Activated T-helper 2 cell treated with anti-CD3 and anti-CD28 coated beads, Interferon-gamma antibody, Interleukin-2, Interleukin-4, amounts not matched to agents 10 μg/mL and 5 μg/mL and 100 μg/mL, durations not matched to agents 14 hours and 24 hours and 36 hours (primary cell): Measurements from ENCODE around the gene SMC3. TPM values are rescaled to one million over a fixed set of nuclear protein-coding genes. Genes with fewer than 3 reads are reported as not detected.
"Not testable (repeated sequence)": the region's sequence is repeated elsewhere in the genome, so short reads cannot be mapped to it uniquely, and the experiment has no call there.

Source experiments
- DNase-seq: peaks from one replicate; pipeline ENCODE4 v3.0.0; 2021; ENCODE audit warnings: low spot score
- H3K27ac Mint-ChIP-seq: one replicate; pipeline ENCODE4 v1.8.0; 2021; ENCODE audit warnings: mixed read lengths
- H3K27me3 Mint-ChIP-seq: one replicate; pipeline ENCODE4 v1.8.0; 2021; ENCODE audit warnings: low read depth, mixed read lengths
- H3K36me3 Mint-ChIP-seq: one replicate; pipeline ENCODE4 v1.8.0; 2021; ENCODE audit warnings: low read depth, mixed read lengths
- H3K4me1 Mint-ChIP-seq: one replicate; pipeline ENCODE4 v1.8.0; 2021; ENCODE audit warnings: low read depth, mixed read lengths
- H3K4me3 Mint-ChIP-seq: one replicate; pipeline ENCODE4 v1.8.0; 2021; ENCODE audit warnings: low read depth, mild to moderate bottlenecking, moderate library complexity, mixed read lengths
- H3K9me3 Mint-ChIP-seq: one replicate; pipeline ENCODE4 v1.8.0; 2021; ENCODE audit warnings: mixed read lengths
- intact Hi-C: fragments of 100-400 bp; cut with micrococcal nuclease; formaldehyde crosslinking; loops from one replicate; pipeline ENCODE4 v1.15.1; 2023
- total RNA-seq: library from RNA; stranded (reverse); gene quantifications from 2 replicates; pipeline ENCODE4 v1.2.3, GENCODE V29; 2022

SMC3 gene
- total RNA-seq, 1 donor from 2014 or later, result 78.8 TPM

DNA sequence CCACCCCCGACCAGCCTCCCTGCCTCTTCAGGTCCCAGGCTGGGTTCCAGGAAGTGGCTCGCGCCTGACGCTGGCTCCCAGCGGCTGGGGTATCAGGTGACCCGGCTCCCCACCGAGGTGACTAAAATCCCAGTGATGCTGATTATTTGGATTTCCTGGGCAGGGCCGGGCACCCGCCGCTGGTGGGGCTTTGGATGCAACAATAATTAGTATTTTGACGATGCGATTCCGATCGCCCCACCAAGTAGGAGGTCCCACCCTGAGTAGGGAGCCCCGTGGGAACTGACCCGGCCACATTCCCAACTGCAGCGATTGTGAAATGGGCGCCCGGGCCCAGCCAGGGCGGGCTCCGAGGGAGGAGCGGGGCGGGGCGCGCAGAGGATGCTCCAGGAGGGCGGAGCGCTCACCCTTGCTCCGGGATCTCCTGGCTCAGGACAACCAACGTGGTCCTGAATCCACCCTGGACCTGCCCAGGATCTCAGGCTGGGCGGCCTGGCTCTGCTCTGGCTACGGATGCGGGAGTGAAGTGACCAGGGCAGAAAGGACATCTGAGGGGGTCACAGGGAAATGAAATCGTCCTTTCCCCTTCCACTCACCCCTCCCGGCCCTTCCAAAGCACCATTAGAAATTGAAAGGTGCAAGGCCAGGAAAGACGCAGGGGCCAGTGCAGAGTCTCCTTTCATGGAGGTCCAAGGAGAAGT lies 37.2 kb upstream of the SMC3 start:
- Mint-ChIP-seq H3K36me3 (peaks cover 9% of the 10 kb centered on the region), H3K4me1 (peaks cover 61% of the 10 kb centered on the region), H3K27ac (no peak overlapping the region), H3K27me3 (no peaks in the 10 kb centered on the region), H3K9me3 (no peaks in the 10 kb centered on the region), H3K4me3 (no peak overlapping the region)
- intact Hi-C loops, result no loop called here
- no peak for DNase-seq

- Mint-ChIP-seq H3K9me3 (no peaks in the 10 kb centered on the region), H3K4me1 (peaks cover 63% of the 10 kb centered on the region), H3K36me3 (no peaks in the 10 kb centered on the region), H3K27me3 (no peaks in the 10 kb centered on the region), H3K27ac (no peak overlapping the region), H3K4me3 (no peak overlapping the region)
- intact Hi-C loops, result no loop called here
- DNase-seq, result no peak
These were observed 35.8 kb upstream of the SMC3 start for GRCh38 chr10:110531687-110532086.

GRCh38 chr10:110532628-110533027 lies 34.9 kb upstream of the SMC3 start:
- H3K27me3 Mint-ChIP-seq, DNase-seq, H3K4me3 Mint-ChIP-seq, H3K36me3 Mint-ChIP-seq, H3K9me3 Mint-ChIP-seq, intact Hi-C loops, H3K27ac Mint-ChIP-seq: not testable (repeated sequence)
- peaks cover 63% of the 10 kb centered on the region for H3K4me1 Mint-ChIP-seq

- H3K36me3 Mint-ChIP-seq, result no peaks in the 10 kb centered on the region
- no peak overlapping the region for H3K27ac Mint-ChIP-seq
- intact Hi-C loops, result no loop called here
- no peak for DNase-seq
- no peak overlapping the region for H3K4me3 Mint-ChIP-seq
- H3K4me1 Mint-ChIP-seq, result peaks cover 58% of the 10 kb centered on the region
- no peaks in the 10 kb centered on the region for H3K9me3 Mint-ChIP-seq
- no peaks in the 10 kb centered on the region for H3K27me3 Mint-ChIP-seq
These were observed 34.3 kb upstream of the SMC3 start for GRCh38 chr10:110533149-110533548.

GRCh38 chr10:110534571-110534970 lies 32.9 kb upstream of the SMC3 start:
- intact Hi-C loops, result no loop called here
- Mint-ChIP-seq H3K36me3 (no peaks in the 10 kb centered on the region), H3K4me3 (peak overlapping the region; percentile 24), H3K9me3 (no peaks in the 10 kb centered on the region), H3K27me3 (no peaks in the 10 kb centered on the region), H3K4me1 (peaks cover 58% of the 10 kb centered on the region), H3K27ac (peak overlapping the region; percentile 44)
- no peak for DNase-seq

DNA sequence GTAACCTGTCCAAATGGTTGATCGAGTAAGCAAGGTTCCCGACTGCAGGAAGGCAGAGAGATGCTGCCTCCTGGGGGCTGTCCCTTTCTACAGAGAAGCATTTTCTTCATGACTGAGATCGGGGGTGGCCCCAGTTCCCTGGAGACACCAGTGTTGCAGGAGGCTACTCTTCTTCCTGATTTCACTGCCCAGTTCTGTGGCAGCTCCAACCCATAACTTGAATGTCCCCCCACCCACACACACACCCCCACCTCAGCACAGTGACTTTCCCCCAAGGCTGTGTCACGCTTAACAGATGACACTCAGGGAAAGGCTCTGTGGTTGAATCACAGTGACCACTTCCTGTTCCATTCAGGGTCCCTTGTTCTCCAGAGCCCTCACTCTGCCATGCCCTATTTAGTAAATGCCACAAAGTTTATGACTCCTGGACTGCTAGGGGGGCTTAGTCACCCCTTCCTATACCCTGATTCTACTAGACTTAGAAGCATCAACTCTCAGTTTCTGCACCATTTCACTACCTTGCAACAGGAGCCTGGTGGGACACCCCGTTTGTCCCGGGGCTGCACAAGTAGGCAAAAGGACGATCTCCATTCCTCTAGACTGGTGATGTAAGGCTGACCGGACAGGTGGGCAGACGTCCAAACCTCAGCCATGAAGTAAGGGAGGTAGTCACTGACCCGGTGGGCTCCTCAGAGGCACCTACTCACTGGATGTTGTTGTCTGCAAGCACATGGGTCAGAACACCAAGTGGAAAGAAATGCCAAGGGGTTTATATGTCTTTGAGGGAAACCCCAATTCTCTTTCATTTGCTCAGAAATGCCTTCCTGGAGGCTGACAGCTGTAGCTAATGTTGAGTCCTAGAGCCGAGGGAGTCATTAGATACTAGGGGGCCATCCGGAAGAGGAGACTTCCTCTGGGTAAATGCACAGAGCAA lies 31.3 kb upstream of the SMC3 start:
- peak; percentile 42 for DNase-seq
- Mint-ChIP-seq H3K4me1 (peaks cover 55% of the 10 kb centered on the region), H3K9me3 (no peaks in the 10 kb centered on the region), H3K4me3 (peak overlapping the region; percentile 27), H3K27me3 (no peaks in the 10 kb centered on the region), H3K36me3 (no peaks in the 10 kb centered on the region), H3K27ac (peak overlapping the region; percentile 92)
- intact Hi-C loops, result loop anchor here (1.0 kb wide), 6 partner anchors 24 to 183 kb away; partner anchors contain the start of gene SMC3

DNA sequence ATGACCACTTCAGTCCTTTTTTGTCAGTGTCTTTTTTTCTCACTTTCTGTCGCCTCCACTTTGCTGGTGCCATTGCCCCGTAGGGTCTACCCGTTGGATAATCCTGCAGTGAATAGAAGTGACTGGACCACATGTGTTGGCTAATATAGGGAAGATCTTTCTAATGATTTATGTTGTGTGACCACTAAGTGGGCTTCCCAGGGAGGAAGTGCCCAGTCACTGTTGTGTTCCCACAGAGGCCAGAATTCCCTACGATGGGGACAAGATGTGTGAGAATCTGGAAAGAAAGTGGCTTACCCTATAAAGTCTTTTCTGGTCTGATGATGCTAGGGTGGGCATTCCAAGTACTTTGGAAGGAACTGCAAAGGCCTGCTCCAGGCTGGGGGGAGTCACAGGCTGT lies 28.4 kb upstream of the SMC3 start:
- H3K27me3 Mint-ChIP-seq, result no peaks in the 10 kb centered on the region
- peaks cover 45% of the 10 kb centered on the region for H3K4me1 Mint-ChIP-seq
- DNase-seq, result no peak
- no peak overlapping the region for H3K27ac Mint-ChIP-seq
- intact Hi-C loops, result no loop called here
- no peaks in the 10 kb centered on the region for H3K9me3 Mint-ChIP-seq
- no peaks in the 10 kb centered on the region for H3K36me3 Mint-ChIP-seq
- H3K4me3 Mint-ChIP-seq, result no peak overlapping the region

DNA sequence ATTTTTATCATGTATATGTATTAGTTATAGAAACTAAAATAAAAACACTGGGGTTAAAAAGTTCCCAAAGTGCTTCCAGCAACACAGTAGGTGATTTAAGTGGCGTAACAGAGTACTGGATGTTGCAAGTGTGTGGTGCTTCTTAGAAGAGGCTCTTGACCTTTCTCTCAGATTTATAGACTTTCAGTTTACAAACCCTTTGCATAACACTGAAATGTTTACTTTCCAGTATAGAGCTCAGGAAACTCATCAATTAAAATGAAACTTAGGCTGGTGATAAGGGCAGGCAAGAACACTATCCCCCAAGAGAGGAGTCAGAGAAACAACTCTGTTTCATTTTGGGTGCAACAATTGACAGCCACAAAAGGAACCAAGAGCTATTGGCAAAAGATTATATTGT lies 27.5 kb upstream of the SMC3 start:
- no peaks in the 10 kb centered on the region for H3K9me3 Mint-ChIP-seq
- intact Hi-C loops, result no loop called here
- H3K27ac Mint-ChIP-seq, result peak overlapping the region; percentile 64

DNA sequence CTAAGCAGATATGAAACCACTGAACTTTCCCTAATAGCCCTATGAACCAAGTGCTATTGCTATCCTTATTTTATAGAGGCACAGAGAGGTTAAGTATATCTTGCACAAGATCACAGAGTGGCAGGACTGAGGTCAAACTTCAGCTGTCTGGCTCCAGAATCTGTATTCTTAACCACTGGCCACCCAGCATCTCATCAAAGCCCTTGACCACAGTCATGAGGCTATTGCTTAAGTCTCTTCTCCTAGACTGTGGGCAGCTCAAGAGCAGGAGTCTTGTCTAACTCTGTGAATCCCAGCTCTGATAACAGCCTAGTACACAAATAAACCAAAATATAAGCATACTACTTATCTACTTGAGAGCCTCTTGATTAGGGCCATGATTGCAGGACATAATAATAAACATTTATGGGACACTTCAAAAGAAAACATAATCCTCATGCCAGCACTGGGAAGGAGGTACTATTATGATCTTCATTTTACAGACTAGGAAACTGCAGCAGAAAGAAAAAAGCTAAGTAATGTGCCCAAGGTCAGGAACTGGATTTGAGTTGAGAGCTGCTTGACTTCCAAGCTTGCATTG lies 22.4 kb upstream of the SMC3 start:
- peaks cover 13% of the 10 kb centered on the region for H3K4me1 Mint-ChIP-seq
- no peak overlapping the region for H3K4me3 Mint-ChIP-seq
- DNase-seq, result no peak
- intact Hi-C loops, result no loop called here
- H3K27me3 Mint-ChIP-seq, result peaks cover 8% of the 10 kb centered on the region
- H3K36me3 Mint-ChIP-seq, result no peaks in the 10 kb centered on the region
- no peak overlapping the region for H3K27ac Mint-ChIP-seq
- H3K9me3 Mint-ChIP-seq, result no peaks in the 10 kb centered on the region

More for the DNA sequence above, 27.5 kb upstream of the SMC3 start:
- Mint-ChIP-seq H3K4me3 (no peak overlapping the region), H3K36me3 (no peaks in the 10 kb centered on the region), H3K4me1 (peaks cover 36% of the 10 kb centered on the region), H3K27me3 (no peaks in the 10 kb centered on the region)
- DNase-seq, result no peak

DNA sequence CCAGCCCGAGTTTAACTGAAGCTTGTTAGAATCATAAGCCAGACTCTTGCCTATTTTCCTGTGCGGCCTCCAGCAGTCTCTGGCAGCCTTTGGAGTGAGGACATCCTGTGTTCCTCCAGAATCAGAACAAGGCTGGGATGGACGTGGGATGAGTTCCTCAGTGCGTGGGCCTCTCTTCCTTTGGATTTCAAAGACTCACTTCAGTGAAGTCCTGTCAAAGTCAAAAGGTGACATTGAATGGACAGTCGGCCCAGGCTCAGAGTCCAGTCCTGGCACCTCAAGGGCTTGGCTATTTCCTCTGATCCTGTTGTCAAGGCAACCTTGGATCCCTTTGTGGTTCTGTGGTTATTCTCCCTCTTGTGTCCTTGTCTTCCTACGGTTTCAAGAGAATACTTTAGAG lies 21.4 kb upstream of the SMC3 start:
- Mint-ChIP-seq H3K4me3 (no peak overlapping the region), H3K9me3 (no peaks in the 10 kb centered on the region), H3K36me3 (no peaks in the 10 kb centered on the region), H3K4me1 (peaks cover 12% of the 10 kb centered on the region), H3K27me3 (peaks cover 16% of the 10 kb centered on the region), H3K27ac (no peak overlapping the region)
- intact Hi-C loops, result no loop called here
- DNase-seq, result no peak

DNA sequence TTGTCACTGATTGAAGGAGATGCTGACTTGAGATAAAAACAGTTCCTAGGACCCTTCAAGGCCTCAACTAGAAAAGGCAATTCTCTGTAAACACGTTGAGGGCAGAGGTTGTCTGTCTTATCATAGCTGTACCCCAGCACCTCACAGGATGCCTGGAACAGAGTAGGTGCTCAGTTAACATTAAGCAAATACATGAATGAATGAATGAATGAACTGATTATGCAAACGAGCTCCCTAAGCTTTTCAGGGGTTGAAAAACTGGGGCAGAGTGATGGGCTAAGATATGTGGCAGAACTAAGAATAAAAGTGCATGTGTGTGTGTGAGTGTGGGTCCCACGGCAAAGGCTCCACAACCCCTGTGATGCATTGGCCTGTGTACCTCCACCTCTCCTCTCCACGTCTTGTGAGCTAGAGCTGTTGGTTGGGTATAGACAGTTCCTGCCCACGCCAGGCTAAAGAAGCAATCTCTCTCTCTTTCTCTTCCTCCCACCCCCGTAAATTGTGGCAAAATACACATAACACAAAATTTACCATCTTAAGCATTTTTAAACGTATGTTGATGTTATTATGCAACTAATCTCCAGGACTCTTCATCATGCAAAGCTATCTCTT lies 20.9 kb upstream of the SMC3 start:
- Mint-ChIP-seq H3K4me1 (peaks cover 12% of the 10 kb centered on the region), H3K36me3 (no peaks in the 10 kb centered on the region), H3K4me3 (no peak overlapping the region), H3K27me3 (peaks cover 22% of the 10 kb centered on the region), H3K9me3 (no peaks in the 10 kb centered on the region), H3K27ac (no peak overlapping the region)
- intact Hi-C loops, result loop anchor here (1.0 kb wide), 3 partner anchors 192 to 240 kb away; no protein-coding TSS in a partner anchor
- no peak for DNase-seq

GRCh38 chr10:110547139-110547761 lies 20.2 kb upstream of the SMC3 start:
- intact Hi-C loops, result loop anchor here (1.0 kb wide), 3 partner anchors 193 to 241 kb away; no protein-coding TSS in a partner anchor
- Mint-ChIP-seq H3K27ac (no peak overlapping the region), H3K4me3 (no peak overlapping the region), H3K27me3 (peaks cover 28% of the 10 kb centered on the region), H3K4me1 (peaks cover 12% of the 10 kb centered on the region), H3K9me3 (no peaks in the 10 kb centered on the region), H3K36me3 (no peaks in the 10 kb centered on the region)
- no peak for DNase-seq
